Prostate gland (tissue), 2 donors: ENCODE results near the gene FAM184B. TPM values are rescaled to one million over a fixed set of nuclear protein-coding genes. Genes with fewer than 3 reads are reported as not detected.

Experiments used
- DNase-seq: peaks from one replicate; pipeline ENCODE4 v3.0.0-alpha.2; 2019; ENCODE audit warnings: low spot score
- H3K27ac ChIP-seq, 2 donors: fragments of 200-600 bp; sonication (generic); 2 replicates each; pipeline ENCODE4 v1.5.1; 2017 to 2019
- H3K27me3 ChIP-seq: fragments of 200-600 bp; sonication (generic); replicated peaks from 2 replicates; pipeline ENCODE4 v1.5.1; 2019; ENCODE audit not compliant: insufficient read depth
- H3K36me3 ChIP-seq, 2 donors: fragments of 200-600 bp; sonication (generic); 1 replicate in 1 of 2; 2 replicates in 1 of 2; pipeline versions ENCODE4 v1.5.1 to v1.8.1; 2017 to 2019
- H3K4me1 ChIP-seq: fragments of 200-600 bp; sonication (generic); replicated peaks from 2 replicates; pipeline ENCODE4 v1.5.1; 2019
- H3K4me3 ChIP-seq, 2 donors: fragments of 200-600 bp; sonication (generic); 2 replicates each; pipeline ENCODE4 v1.5.1; 2017 to 2019
- H3K9me3 ChIP-seq: fragments of 200-600 bp; sonication (generic); 2 replicates; pipeline ENCODE4 v1.5.1; 2017
- POLR2A ChIP-seq: fragments of 450-650 bp; IDR thresholded peaks from one replicate; pipeline ENCODE4 v1.6.1; 2016; ENCODE audit warnings: antibody characterized with exemption, mild to moderate bottlenecking
- POLR2AphosphoS5 ChIP-seq: sonication (generic); formaldehyde crosslinking; IDR thresholded peaks from one replicate; pipeline ENCODE4 v1.6.1; 2017; ENCODE audit warnings: antibody characterized with exemption
- WGBS: methylation state at CpG from one replicate; pipeline ENCODE4 v1.1.5; 2018; 5-methylcytosine and 5-hydroxymethylcytosine counted together
- intact Hi-C: fragments of 100-400 bp; cut with DNase I; formaldehyde crosslinking; loops from one replicate; pipeline ENCODE4 v1.14.2; 2022
- total RNA-seq, 2 donors: library from RNA; depleted of rRNA; stranded (reverse); fragments of >200 nt; gene quantifications; one replicate each; pipeline ENCODE4 v1.1.0, GENCODE V29; 2016
- TF ChIP-seq, protein P1 (sequence below), 4 experiments: fragments of 200-600 bp in 2 of 4; fragments of 450-650 bp in 2 of 4; sonication (generic) in 2 of 4; IDR thresholded peaks; 1 replicate in 3 of 4; 2 replicates in 1 of 4; pipeline ENCODE4 v1.5.1; 2016 to 2019; ENCODE audit warnings: antibody characterized with exemption in 4 of 4, mild to moderate bottlenecking in 2 of 4, moderate library complexity in 2 of 4

Gene FAM184B
- total RNA-seq, 2 donors from 2014 or later, result 0.09 to 0.34 TPM

DNA sequence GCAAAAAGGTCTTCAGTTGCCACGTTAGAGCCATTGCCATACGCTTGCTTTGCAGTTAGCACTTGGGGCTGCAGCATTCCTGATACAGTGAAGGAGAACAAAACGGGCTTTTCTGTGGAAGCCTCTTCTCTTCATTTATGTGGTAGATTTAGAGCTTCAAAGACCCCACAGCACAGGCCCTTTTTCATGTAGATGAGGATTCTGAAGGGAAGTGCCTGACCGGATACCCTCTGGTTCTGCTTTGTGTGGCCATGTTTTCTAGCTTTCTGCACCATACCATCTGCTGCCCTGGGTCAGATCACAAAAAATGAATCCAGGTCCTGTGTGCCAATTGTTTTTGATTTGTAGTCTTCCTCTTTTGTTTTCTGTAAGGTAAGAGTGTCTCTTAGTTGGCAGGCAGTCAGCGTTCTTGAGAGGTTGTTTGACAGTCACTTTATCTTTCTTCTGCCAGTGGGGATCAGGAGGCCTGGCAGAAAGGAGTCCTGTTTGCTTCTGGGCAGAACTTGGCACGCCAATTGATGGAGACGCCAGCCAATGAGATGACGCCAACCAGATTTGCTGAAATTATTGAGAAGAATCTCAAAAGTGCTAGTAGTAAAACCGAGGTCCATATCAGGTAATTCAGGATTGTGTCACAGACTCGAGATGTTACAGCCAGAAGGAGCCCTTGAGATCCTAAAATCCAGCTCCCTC lies 196.8 kb downstream of the FAM184B start:
- DNase-seq, result no peak
- 81% methylated on average over 10 of the region's 10 CpGs for WGBS
- no peaks in the 10 kb centered on the region for H3K9me3 ChIP-seq
- intact Hi-C loops, result no loop called here
- TF ChIP-seq POLR2AphosphoS5 (no peak), POLR2A (no peak)
- TF ChIP-seq, protein P1, sequence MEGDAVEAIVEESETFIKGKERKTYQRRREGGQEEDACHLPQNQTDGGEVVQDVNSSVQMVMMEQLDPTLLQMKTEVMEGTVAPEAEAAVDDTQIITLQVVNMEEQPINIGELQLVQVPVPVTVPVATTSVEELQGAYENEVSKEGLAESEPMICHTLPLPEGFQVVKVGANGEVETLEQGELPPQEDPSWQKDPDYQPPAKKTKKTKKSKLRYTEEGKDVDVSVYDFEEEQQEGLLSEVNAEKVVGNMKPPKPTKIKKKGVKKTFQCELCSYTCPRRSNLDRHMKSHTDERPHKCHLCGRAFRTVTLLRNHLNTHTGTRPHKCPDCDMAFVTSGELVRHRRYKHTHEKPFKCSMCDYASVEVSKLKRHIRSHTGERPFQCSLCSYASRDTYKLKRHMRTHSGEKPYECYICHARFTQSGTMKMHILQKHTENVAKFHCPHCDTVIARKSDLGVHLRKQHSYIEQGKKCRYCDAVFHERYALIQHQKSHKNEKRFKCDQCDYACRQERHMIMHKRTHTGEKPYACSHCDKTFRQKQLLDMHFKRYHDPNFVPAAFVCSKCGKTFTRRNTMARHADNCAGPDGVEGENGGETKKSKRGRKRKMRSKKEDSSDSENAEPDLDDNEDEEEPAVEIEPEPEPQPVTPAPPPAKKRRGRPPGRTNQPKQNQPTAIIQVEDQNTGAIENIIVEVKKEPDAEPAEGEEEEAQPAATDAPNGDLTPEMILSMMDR (IDR thresholded peaks at IDR 0.05), result no peak
- H3K36me3 ChIP-seq, result peaks cover 0 to 3% of the 10 kb centered on the region in 2 donors
- no peak overlapping the region for H3K27ac ChIP-seq
- no peaks in the 10 kb centered on the region for H3K4me1 ChIP-seq
- H3K4me3 ChIP-seq, result no peak overlapping the region
- H3K27me3 ChIP-seq, result no peaks in the 10 kb centered on the region

DNA sequence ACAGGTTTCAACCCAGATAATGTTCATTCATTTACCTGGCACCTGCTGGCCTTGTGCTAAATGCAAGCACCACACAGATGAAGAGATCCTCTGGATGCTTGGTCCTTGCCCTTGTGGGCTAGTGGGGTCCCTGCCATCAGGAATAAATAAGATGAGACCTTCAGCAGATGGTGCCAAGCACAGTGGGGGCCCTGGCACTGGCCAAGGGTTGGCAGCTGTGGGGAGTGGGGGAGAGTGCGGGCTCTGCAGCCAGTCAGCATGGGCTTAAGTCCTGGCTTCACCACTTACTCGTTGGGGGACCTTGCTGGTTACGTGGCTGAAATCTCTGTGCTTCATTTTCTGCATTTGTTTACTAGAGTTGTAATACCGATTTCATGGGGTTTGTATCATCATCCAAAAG lies 197.5 kb downstream of the FAM184B start:
- Histone ChIP-seq H3K9me3 (no peaks in the 10 kb centered on the region), H3K4me1 (no peaks in the 10 kb centered on the region), H3K27ac (no peak overlapping the region), H3K4me3 (no peak overlapping the region), H3K27me3 (no peaks in the 10 kb centered on the region), H3K36me3 (peaks cover 0 to 3% of the 10 kb centered on the region in 2 donors)
- intact Hi-C loops, result no loop called here
- no peak for DNase-seq
- 96% methylated on average over 4 of the region's 4 CpGs for WGBS
- TF ChIP-seq POLR2AphosphoS5, result no peak

DNA sequence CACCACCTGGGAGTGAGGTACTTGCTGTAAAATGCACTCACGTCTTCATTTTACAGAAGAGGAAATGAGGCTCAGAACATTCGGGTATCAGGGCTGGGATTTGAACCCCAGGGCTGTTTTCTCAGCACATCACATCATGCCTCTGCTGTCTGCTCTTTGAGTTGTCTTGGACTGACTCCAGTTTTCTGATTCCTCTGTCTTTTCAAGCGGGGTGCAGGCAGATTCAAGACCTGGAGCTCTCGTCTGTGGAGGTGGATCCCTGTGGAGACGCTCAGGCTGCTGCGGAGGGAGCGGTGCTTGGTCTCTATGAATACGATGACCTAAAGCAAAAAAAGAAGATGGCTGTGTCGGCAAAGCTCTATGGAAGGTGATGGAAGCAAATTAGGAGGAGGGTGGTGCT lies 198.1 kb downstream of the FAM184B start:
- 91% methylated on average over 9 of the region's 9 CpGs for WGBS
- H3K27me3 ChIP-seq, result no peaks in the 10 kb centered on the region
- no peak overlapping the region for H3K4me3 ChIP-seq
- intact Hi-C loops, result no loop called here
- peaks cover 0 to 3% of the 10 kb centered on the region in 2 donors for H3K36me3 ChIP-seq
- H3K9me3 ChIP-seq, result no peaks in the 10 kb centered on the region
- no peaks in the 10 kb centered on the region for H3K4me1 ChIP-seq
- H3K27ac ChIP-seq, result no peak overlapping the region
- no peak for DNase-seq
- TF ChIP-seq POLR2A, result no peak
- TF ChIP-seq POLR2AphosphoS5, result no peak
- TF ChIP-seq, protein P1 (IDR thresholded peaks at IDR 0.05), result no peak

DNA sequence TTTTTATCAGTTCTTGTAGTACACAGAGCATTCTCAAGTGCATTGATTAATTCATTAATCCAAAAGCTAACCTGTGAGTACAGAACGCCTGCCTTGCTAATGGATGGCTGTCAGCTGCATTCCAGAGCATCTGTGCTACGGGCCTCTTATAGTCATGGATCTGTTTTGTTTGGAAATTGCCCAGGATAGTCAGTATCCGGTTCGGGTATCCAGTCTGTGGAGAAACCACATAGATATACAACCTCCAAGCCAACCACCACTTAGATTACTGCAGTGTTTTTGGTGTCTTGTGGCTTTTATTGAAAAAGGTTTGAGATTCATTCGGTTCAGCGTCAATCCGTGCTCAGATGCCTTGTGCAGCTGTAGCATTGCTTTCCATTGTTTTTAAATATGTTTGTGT lies 200.5 kb downstream of the FAM184B start:
- Histone ChIP-seq H3K36me3 (peaks cover 0 to 3% of the 10 kb centered on the region in 2 donors), H3K9me3 (no peaks in the 10 kb centered on the region), H3K27me3 (no peaks in the 10 kb centered on the region), H3K4me3 (no peak overlapping the region), H3K4me1 (no peaks in the 10 kb centered on the region), H3K27ac (peak overlapping the region in 1 of 2 donors; percentile 40)
- DNase-seq, result no peak
- TF ChIP-seq POLR2A (no peak), POLR2AphosphoS5 (no peak)
- TF ChIP-seq, protein P1 (IDR thresholded peaks at IDR 0.05), result no peak
- intact Hi-C loops, result no loop called here
- WGBS, result 68% methylated on average over 7 of the region's 7 CpGs

Other genes starting within 250 kb of the FAM184B start
- gene LAP3, start 204.4 kb downstream of the FAM184B start, total RNA-seq, result 10 to 100 TPM; 55.8 to 98.1 TPM
- gene MED28, start 167.0 kb downstream of the FAM184B start, total RNA-seq, result 10 to 100 TPM; 17.2 to 21.3 TPM
- 10 to 100 TPM; 33.0 to 44.0 TPM for gene DCAF16, start 29.1 kb upstream of the FAM184B start, total RNA-seq
- gene NCAPG, start 29.4 kb upstream of the FAM184B start, total RNA-seq, result 1 to 10 TPM in 1 of 2 donors, under 1 TPM in 1; 0.96 to 4.7 TPM
- 10 to 100 TPM; 17.8 to 34.5 TPM for gene LCORL, start 240.1 kb upstream of the FAM184B start, total RNA-seq